K562 (cell line): ENCODE data around the gene CLDN11.

ENCODE experiments used
- CREM ChIP-seq: IDR thresholded peaks from 2 replicates; pipeline ENCODE4 v1.6.1; 2014; ENCODE audit warnings: antibody characterized with exemption, low read depth
- SREBF1 ChIP-seq: fragments of 150-350 bp; IDR thresholded peaks from 2 replicates; pipeline ENCODE4 v1.6.1; 2014; ENCODE audit warnings: antibody characterized with exemption, low read depth, low read length, borderline replicate concordance
- ZC3H11A ChIP-seq: IDR thresholded peaks from 2 replicates; pipeline ENCODE4 v1.6.1; 2012; ENCODE audit warnings: low read depth, low read length, improper control_type of control experiment
- ZSCAN32 ChIP-seq: fragments of 450-650 bp; formaldehyde crosslinking; IDR thresholded peaks from 2 replicates; pipeline ENCODE4 v1.4.0; 2020; ENCODE audit warnings: mild to moderate bottlenecking, moderate library complexity
- TF ChIP-seq, protein P1 (sequence below): fragments of 450-650 bp; IDR thresholded peaks from 2 replicates; pipeline ENCODE4 v1.6.1; 2016; ENCODE audit warnings: antibody characterized with exemption
- TF ChIP-seq, protein P2 (sequence below), 3 experiments: IDR thresholded peaks in 2 of 3; conservative IDR thresholded peaks in 1 of 3; 2 replicates each; pipeline ENCODE4 v1.5.1; 2011 to 2012; ENCODE audit warnings: low read length in 3 of 3, mild to moderate bottlenecking in 3 of 3, control low read depth in 2 of 3, improper control_type of control experiment in 1 of 3, inconsistent platforms in 1 of 3, low read depth in 1 of 3, mixed read lengths in 1 of 3, moderate library complexity in 1 of 3; ENCODE audit not compliant: insufficient read depth in 2 of 3
- TF ChIP-seq, protein P3 (sequence below): sonication (generic); formaldehyde crosslinking; IDR thresholded peaks from 2 replicates; pipeline ENCODE4 v1.8.1; 2023; ENCODE audit warnings: mild to moderate bottlenecking, missing genetic modification reagents, moderate library complexity
- TF ChIP-seq, protein P4 (sequence below): sonication (generic); IDR thresholded peaks from 2 replicates; pipeline ENCODE4 v1.6.1; 2016

DNA sequence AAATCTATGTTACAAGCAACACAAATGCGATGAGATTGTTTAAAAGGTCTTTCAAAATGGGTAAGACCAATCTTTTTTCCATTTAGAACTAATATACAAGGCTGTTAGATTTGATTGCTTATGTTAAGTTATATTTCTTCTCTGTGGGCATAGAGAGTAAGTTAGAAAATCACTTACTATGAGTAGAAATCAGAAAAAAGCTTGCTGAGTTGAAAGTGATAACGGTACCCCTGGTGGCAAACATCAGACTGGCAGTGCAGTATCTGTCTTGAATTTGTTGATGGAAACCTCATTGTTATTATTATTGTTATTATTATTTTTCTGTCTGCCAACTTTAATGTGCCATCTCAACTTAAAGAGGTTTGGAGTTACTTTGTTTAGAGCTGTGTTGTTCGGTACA lies 12.4 kb downstream of the CLDN11 start:
- TF ChIP-seq, protein P1, sequence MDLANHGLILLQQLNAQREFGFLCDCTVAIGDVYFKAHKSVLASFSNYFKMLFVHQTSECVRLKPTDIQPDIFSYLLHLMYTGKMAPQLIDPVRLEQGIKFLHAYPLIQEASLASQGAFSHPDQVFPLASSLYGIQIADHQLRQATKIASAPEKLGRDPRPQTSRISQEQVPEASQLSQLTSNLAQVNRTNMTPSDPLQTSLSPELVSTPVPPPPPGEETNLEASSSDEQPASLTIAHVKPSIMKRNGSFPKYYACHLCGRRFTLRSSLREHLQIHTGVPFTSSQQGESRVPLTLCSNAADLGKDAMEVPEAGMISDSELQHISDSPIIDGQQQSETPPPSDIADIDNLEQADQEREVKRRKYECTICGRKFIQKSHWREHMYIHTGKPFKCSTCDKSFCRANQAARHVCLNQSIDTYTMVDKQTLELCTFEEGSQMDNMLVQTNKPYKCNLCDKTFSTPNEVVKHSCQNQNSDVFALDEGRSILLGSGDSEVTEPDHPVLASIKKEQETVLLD: no peak
- TF ChIP-seq, protein P2, sequence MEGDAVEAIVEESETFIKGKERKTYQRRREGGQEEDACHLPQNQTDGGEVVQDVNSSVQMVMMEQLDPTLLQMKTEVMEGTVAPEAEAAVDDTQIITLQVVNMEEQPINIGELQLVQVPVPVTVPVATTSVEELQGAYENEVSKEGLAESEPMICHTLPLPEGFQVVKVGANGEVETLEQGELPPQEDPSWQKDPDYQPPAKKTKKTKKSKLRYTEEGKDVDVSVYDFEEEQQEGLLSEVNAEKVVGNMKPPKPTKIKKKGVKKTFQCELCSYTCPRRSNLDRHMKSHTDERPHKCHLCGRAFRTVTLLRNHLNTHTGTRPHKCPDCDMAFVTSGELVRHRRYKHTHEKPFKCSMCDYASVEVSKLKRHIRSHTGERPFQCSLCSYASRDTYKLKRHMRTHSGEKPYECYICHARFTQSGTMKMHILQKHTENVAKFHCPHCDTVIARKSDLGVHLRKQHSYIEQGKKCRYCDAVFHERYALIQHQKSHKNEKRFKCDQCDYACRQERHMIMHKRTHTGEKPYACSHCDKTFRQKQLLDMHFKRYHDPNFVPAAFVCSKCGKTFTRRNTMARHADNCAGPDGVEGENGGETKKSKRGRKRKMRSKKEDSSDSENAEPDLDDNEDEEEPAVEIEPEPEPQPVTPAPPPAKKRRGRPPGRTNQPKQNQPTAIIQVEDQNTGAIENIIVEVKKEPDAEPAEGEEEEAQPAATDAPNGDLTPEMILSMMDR (IDR thresholded peaks at IDR 0.05 in 2 of 3, conservative IDR thresholded peaks at IDR 0.05 in 1 of 3; ENCODE audit: insufficient read depth in 2 of 3, low read depth in 1 of 3, low read length in 3 of 3): no peak
- TF ChIP-seq ZC3H11A (no peak), SREBF1 (no peak), ZSCAN32 (CRISPR knock-in tag) (no peak), CREM (no peak)
- TF ChIP-seq, protein P3, sequence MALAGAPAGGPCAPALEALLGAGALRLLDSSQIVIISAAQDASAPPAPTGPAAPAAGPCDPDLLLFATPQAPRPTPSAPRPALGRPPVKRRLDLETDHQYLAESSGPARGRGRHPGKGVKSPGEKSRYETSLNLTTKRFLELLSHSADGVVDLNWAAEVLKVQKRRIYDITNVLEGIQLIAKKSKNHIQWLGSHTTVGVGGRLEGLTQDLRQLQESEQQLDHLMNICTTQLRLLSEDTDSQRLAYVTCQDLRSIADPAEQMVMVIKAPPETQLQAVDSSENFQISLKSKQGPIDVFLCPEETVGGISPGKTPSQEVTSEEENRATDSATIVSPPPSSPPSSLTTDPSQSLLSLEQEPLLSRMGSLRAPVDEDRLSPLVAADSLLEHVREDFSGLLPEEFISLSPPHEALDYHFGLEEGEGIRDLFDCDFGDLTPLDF: no peak
- TF ChIP-seq, protein P4, sequence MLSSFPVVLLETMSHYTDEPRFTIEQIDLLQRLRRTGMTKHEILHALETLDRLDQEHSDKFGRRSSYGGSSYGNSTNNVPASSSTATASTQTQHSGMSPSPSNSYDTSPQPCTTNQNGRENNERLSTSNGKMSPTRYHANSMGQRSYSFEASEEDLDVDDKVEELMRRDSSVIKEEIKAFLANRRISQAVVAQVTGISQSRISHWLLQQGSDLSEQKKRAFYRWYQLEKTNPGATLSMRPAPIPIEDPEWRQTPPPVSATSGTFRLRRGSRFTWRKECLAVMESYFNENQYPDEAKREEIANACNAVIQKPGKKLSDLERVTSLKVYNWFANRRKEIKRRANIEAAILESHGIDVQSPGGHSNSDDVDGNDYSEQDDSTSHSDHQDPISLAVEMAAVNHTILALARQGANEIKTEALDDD: no peak
